Measurements from ENCODE around the gene EVA1B. TPM values are rescaled to one million over a fixed set of nuclear protein-coding genes. Genes with fewer than 3 reads are reported as not detected.

Gene EVA1B
- total RNA-seq, 2 experiments from 2014 or later, result 5.8 to 6.5 TPM

GRCh38 chr1:36343651-36344394, 20.4 kb upstream of the EVA1B start:
- ChIA-PET POLR2A (interaction anchor here (0.8 kb wide), 3 partner anchors 8 to 43 kb away, joined by 3 read pairs; no protein-coding TSS in a partner anchor), CTCF (interaction anchor here (0.6 to 5.6 kb wide), 18 partner anchors 9 to 172 kb away, joined by 3 to 78 read pairs (median 6); partner anchors contain the start of genes EVA1B and LSM10)
- Mint-ChIP-seq H3K4me3 (no peak overlapping the region), H3K4me1 (ENCODE audit: low read depth) (peaks cover 2% of the 10 kb centered on the region), H3K36me3 (ENCODE audit: low read depth) (peaks cover 27% of the 10 kb centered on the region), H3K27ac (no peak overlapping the region), H3K9me3 (no peaks in the 10 kb centered on the region), H3K27me3 (no peaks in the 10 kb centered on the region)
- intact Hi-C loops (cut with micrococcal nuclease), result loop anchor here (5.0 kb wide), 1 partner anchor 78 kb away; no protein-coding TSS in a partner anchor
- DNase-seq (no peak), ATAC-seq (no peak)
- no peak for TF ChIP-seq CTCF (IDR thresholded peaks at IDR 0.05)

GRCh38 chr1:36342426-36343185, 19.2 kb upstream of the EVA1B start:
- Mint-ChIP-seq H3K9me3 (no peaks in the 10 kb centered on the region), H3K4me3 (no peak overlapping the region), H3K4me1 (ENCODE audit: low read depth) (peaks cover 2% of the 10 kb centered on the region), H3K36me3 (ENCODE audit: low read depth) (peaks cover 22% of the 10 kb centered on the region), H3K27me3 (no peaks in the 10 kb centered on the region), H3K27ac (peak overlapping the region; percentile 34)
- peak; percentile 83 for TF ChIP-seq CTCF (IDR thresholded peaks at IDR 0.05)
- ATAC-seq, result peak; percentile 91
- peak; percentile 69 for DNase-seq
- ChIA-PET CTCF (interaction anchor here (0.6 to 5.6 kb wide), 36 partner anchors 9 to 192 kb away, joined by 3 to 78 read pairs (median 4); partner anchors contain the start of genes EVA1B, LSM10 and SH3D21), POLR2A (interaction anchor here (0.8 to 1.7 kb wide), 3 partner anchors 10 to 78 kb away, joined by 3 read pairs; no protein-coding TSS in a partner anchor)
- intact Hi-C loops (cut with micrococcal nuclease), result loop anchor here (5.0 kb wide), 1 partner anchor 80 kb away; no protein-coding TSS in a partner anchor

GRCh38 chr1:36341626-36342320, 18.3 kb upstream of the EVA1B start:
- DNase-seq, result no peak
- no peaks in the 10 kb centered on the region for H3K27me3 Mint-ChIP-seq
- H3K9me3 Mint-ChIP-seq, result no peaks in the 10 kb centered on the region
- peaks cover 2% of the 10 kb centered on the region for H3K4me1 Mint-ChIP-seq (ENCODE audit: low read depth)
- no peak for TF ChIP-seq CTCF (IDR thresholded peaks at IDR 0.05)
- peaks cover 18% of the 10 kb centered on the region for H3K36me3 Mint-ChIP-seq (ENCODE audit: low read depth)
- no peak overlapping the region for H3K4me3 Mint-ChIP-seq
- ATAC-seq, result no peak
- H3K27ac Mint-ChIP-seq, result no peak overlapping the region
- POLR2A ChIA-PET, result interaction anchor here (0.6 to 1.7 kb wide), 3 partner anchors 9 to 117 kb away, joined by 3 to 4 read pairs (median 3); partner anchors contain the start of gene THRAP3
- intact Hi-C loops (cut with micrococcal nuclease), result loop anchor here (5.0 kb wide), 1 partner anchor 81 kb away; no protein-coding TSS in a partner anchor
- CTCF ChIA-PET, result interaction anchor here (0.6 to 5.6 kb wide), 31 partner anchors 9 to 192 kb away, joined by 3 to 78 read pairs (median 5); partner anchors contain the start of genes EVA1B, LSM10 and SH3D21

- Mint-ChIP-seq H3K9me3 (no peaks in the 10 kb centered on the region), H3K36me3 (ENCODE audit: low read depth) (peaks cover 15% of the 10 kb centered on the region)
- CTCF ChIA-PET, result no interaction called here
These were observed 16.2 kb upstream of the EVA1B start for GRCh38 chr1:36339615-36340014.

More at GRCh38 chr1:36339615-36340014, 16.2 kb upstream of the EVA1B start:
- TF ChIP-seq CTCF (IDR thresholded peaks at IDR 0.05), result no peak
- Mint-ChIP-seq H3K27me3 (no peaks in the 10 kb centered on the region), H3K4me1 (ENCODE audit: low read depth) (peaks cover 2% of the 10 kb centered on the region), H3K4me3 (no peak overlapping the region), H3K27ac (no peak overlapping the region)
- DNase-seq (no peak), ATAC-seq (no peak)
- POLR2A ChIA-PET, result interaction anchor here (0.6 kb wide), 1 partner anchor 622 kb away, joined by 3 read pairs; no protein-coding TSS in a partner anchor
- intact Hi-C loops (cut with micrococcal nuclease), result loop anchor here (5.0 kb wide), 1 partner anchor 83 kb away; no protein-coding TSS in a partner anchor

Measured in activated CD8-positive, alpha-beta T cell treated with anti-CD3 and anti-CD28 coated beads for 36 hours (primary cell).